Esophagus muscularis mucosa (tissue), 4 donors: Measurements from ENCODE around the gene CDC5L. TPM values are rescaled to one million over a fixed set of nuclear protein-coding genes. Genes with fewer than 3 reads are reported as not detected.

ENCODE experiments used
- small RNA-seq, 3 donors: library from RNA; depleted of rRNA; stranded (forward); fragments of <200 nt; gene quantifications; one replicate each; pipeline ENCODE3, GENCODE V24; 2016
- total RNA-seq, 4 donors: library from RNA; depleted of rRNA; stranded (reverse); fragments of >200 nt; gene quantifications; one replicate each; pipeline versions ENCODE4 v1.1.0 to v1.2.1, GENCODE V29; 2016

The CDC5L gene
- total RNA-seq, 4 donors from 2014 or later, result 18.4 to 25.4 (median 21.9) TPM

Small RNA genes within 50 kb of the gene (small RNA-seq; reads per million reads assigned to genes)
- gene MIR4642, result 0 to 0.08 (median 0) reads per million in 3 donors

Other genes with a start within 250 kb of the CDC5L start
- gene CAPN11, start 228.9 kb upstream of the CDC5L start, total RNA-seq, result under 1 TPM in 3 of 4 donors, not detected in 1; 0.39 to 0.83 (median 0.50) TPM
- gene MYMX, start 170.8 kb upstream of the CDC5L start, total RNA-seq, result not detected
- gene SLC29A1, start 164.1 kb upstream of the CDC5L start, total RNA-seq, result 100 to 1,000 TPM in 3 of 4 donors, 10 to 100 TPM in 1; 68.9 to 159 (median 138) TPM
- gene HSP90AB1, start 140.6 kb upstream of the CDC5L start, total RNA-seq, result 100 to 1,000 TPM; 356 to 729 (median 499) TPM
- gene SLC35B2, start 130.2 kb upstream of the CDC5L start, total RNA-seq, result 10 to 100 TPM; 22.8 to 37.9 (median 32.6) TPM
- gene NFKBIE, start 122.2 kb upstream of the CDC5L start, total RNA-seq, result 10 to 100 TPM in 1 of 4 donors, 1 to 10 TPM in 3; 7.0 to 10.4 (median 8.5) TPM
- under 1 TPM; 0.39 to 0.98 (median 0.46) TPM for gene TMEM151B, start 117.3 kb upstream of the CDC5L start, total RNA-seq
- gene AARS2, start 74.4 kb upstream of the CDC5L start, total RNA-seq, result 10 to 100 TPM in 1 of 4 donors, 1 to 10 TPM in 3; 6.6 to 10.2 (median 7.8) TPM
- gene SPATS1, start 45.1 kb upstream of the CDC5L start, total RNA-seq, result not detected